ENCODE data around the gene POTEM. TPM values are rescaled to one million over a fixed set of nuclear protein-coding genes. Genes with fewer than 3 reads are reported as not detected.
"Not testable (repeated sequence)": the region's sequence is repeated elsewhere in the genome, so short reads cannot be mapped to it uniquely, and the experiment has no call there.

POTEM gene
- not detected for polyA plus RNA-seq

DNA sequence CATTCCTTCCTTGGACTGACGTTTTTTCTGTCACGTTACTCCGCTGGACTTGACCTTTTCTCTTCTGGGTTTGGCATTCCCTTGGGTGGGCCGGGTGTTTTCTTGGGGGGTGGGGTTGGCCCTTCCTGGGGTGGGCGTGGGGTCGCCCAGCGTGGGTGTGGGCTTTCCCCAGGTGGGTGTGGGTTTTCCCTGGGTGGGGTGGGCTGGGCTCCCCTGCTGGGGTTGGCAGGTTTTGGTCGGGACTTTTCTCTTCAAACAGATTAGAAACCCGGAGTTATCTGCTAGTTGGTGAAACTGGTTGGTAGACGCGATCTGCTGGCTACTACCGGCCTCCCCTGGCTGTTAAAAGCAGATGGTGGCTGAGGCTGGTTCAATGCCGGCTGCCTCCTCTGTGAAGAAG lies at the start of gene POTEM:
Gene POTEM (plus strand): TSS at position 301 of the 400 bp plus-strand sequence. CDS start 52 bp downstream, at position 353.
- H3K4me1 Mint-ChIP-seq; H3K27ac Mint-ChIP-seq; H3K4me3 Mint-ChIP-seq; H3K9me3 Mint-ChIP-seq; H3K27me3 Mint-ChIP-seq (ENCODE audit: low read depth in 3 of 3); DNase-seq; H3K36me3 Mint-ChIP-seq: not testable (repeated sequence)

DNA sequence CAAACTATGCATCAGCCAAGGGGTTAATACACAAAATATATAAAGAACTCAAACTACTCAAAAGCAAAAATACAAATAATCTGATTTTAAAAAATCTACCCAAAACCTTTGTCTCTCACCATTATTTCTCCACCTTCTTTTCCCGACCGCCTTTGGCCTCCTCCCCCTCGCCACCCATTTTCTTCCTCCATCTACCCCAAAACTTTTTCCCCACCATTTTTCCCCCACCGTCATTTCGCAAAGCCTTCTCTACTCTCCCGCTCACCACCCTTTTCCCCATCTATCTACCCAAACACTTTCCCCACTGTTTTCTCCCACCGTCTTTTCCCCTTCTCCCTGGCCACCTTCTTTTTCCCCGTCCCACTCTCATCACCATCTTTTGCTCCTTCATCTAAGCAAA lies 48.9 kb upstream of the POTEM start:
- not testable (repeated sequence) for H3K27me3 Mint-ChIP-seq (ENCODE audit: low read depth in 3 of 3); H3K36me3 Mint-ChIP-seq; H3K4me3 Mint-ChIP-seq; H3K27ac Mint-ChIP-seq; H3K9me3 Mint-ChIP-seq; H3K4me1 Mint-ChIP-seq; DNase-seq

DNA sequence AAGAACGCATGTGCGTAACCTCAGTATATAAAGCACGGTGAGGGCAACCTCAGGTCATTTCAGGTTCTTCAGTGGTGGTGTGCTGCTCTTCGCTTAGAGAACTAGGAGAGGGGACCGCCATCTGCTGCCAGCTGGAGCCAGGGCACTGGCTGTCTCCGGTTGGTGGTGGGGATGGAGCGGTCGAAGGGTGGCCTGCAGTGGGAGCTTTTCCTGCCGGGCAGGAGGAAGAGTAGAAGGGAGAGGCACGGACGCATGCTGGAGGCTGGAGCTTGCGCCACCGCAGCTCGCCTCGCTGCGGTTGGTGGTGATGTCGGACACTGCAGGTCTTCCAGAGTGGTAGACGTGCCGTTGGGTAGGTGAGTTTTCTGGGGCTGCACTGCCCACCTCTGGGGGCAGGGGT lies 47.2 kb upstream of the POTEM start:
- not testable (repeated sequence) for DNase-seq; H3K27ac Mint-ChIP-seq; H3K9me3 Mint-ChIP-seq; H3K36me3 Mint-ChIP-seq; H3K4me3 Mint-ChIP-seq; H3K4me1 Mint-ChIP-seq; H3K27me3 Mint-ChIP-seq (ENCODE audit: low read depth in 3 of 3)

DNA sequence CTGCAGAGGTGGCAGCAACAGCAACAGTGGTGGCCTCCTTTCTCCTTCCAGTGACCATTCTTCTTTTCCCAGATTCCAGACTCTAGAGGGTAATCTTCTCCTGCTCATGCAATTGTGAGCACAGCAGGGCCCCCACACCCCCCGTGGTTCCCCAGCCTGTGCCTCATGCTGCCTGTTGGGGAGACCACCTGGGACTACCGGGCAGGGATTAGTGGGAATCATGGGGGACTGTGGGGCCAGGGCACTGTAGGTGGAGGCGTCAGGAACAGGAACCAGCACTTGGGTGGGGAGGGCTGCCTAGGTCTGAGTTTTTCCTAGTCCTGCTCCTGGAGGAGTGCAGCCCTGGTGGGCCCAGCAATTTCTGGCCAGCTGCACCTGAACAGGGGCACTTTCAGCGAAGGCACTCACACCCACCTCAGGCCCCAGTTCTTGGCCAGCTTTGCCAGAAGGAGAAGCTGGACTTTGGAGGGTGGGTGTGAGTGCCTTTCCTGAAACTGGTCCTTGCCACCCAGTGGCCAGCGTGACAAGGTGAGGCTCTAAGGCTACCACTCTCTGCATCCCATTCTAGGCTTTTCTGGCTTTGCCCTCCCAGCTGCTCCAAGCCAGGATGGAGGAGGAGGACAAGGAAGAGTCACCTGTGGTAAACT lies 46.1 kb upstream of the POTEM start:
- not testable (repeated sequence) for H3K4me1 Mint-ChIP-seq, DNase-seq

DNA sequence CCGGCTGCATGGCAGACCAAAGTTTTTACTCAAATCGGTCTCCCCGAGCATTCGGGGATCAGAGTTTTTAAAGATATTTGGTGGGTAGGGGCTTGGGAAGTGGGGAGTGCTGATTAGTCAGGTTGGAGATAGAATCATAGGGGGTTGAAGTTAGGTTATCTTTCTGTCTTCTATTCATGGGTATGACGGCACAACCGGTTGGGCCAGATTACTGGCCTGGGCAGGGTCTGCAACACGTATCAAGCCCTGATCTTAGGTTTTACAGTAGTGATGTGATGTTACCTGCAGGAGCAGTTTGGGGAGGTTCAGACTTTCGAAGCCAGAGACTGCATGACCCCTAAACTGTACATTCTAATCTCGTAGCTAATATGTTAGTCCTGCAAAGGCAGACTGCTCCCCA lies 30.4 kb upstream of the POTEM start:
- H3K4me3 Mint-ChIP-seq, result not testable (repeated sequence)

More for the DNA sequence above, 46.1 kb upstream of the POTEM start:
- H3K27me3 Mint-ChIP-seq (ENCODE audit: low read depth in 3 of 3); H3K36me3 Mint-ChIP-seq; H3K4me3 Mint-ChIP-seq; H3K27ac Mint-ChIP-seq; H3K9me3 Mint-ChIP-seq: not testable (repeated sequence)

GRCh38 chr14:18938733-18939132 lies 28.5 kb upstream of the POTEM start:
- H3K36me3 Mint-ChIP-seq; H3K9me3 Mint-ChIP-seq; H3K27me3 Mint-ChIP-seq (ENCODE audit: low read depth in 3 of 3); DNase-seq; H3K4me1 Mint-ChIP-seq; H3K4me3 Mint-ChIP-seq; H3K27ac Mint-ChIP-seq: not testable (repeated sequence)

More for the DNA sequence above, 30.4 kb upstream of the POTEM start:
- DNase-seq; H3K27me3 Mint-ChIP-seq (ENCODE audit: low read depth in 3 of 3); H3K36me3 Mint-ChIP-seq; H3K4me1 Mint-ChIP-seq; H3K9me3 Mint-ChIP-seq; H3K27ac Mint-ChIP-seq: not testable (repeated sequence)

GRCh38 chr14:18949939-18950338 lies 17.3 kb upstream of the POTEM start:
- DNase-seq, result not testable (repeated sequence)

DNA sequence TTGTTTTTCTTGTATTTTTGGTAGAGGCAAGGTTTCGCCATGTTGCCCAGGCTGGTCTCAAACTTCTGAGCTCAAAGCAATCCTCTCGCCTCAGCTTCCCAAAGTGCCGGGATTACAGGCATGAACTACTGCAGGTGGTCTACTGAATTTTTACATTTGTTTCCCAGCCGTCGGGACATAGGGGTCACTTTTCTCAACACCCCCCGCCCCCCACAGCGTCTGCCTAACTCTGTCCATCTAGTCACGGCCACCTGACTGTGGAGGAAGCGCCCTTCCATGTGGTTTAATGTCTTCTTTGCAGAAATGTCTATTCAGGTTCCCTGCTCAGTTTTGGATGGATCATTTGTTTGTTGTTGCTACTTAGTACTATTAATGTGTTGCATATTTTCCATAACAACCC lies 14.1 kb upstream of the POTEM start:
- H3K36me3 Mint-ChIP-seq; DNase-seq; H3K9me3 Mint-ChIP-seq; H3K27ac Mint-ChIP-seq; H3K4me1 Mint-ChIP-seq; H3K4me3 Mint-ChIP-seq; H3K27me3 Mint-ChIP-seq (ENCODE audit: low read depth in 3 of 3): not testable (repeated sequence)

More at GRCh38 chr14:18949939-18950338, 17.3 kb upstream of the POTEM start:
- not testable (repeated sequence) for H3K4me3 Mint-ChIP-seq; H3K27ac Mint-ChIP-seq; H3K4me1 Mint-ChIP-seq; H3K27me3 Mint-ChIP-seq (ENCODE audit: low read depth in 3 of 3); H3K36me3 Mint-ChIP-seq; H3K9me3 Mint-ChIP-seq

GRCh38 chr14:18955816-18956215 lies 11.4 kb upstream of the POTEM start:
- H3K27me3 Mint-ChIP-seq (ENCODE audit: low read depth in 3 of 3); H3K4me3 Mint-ChIP-seq; DNase-seq; H3K27ac Mint-ChIP-seq; H3K9me3 Mint-ChIP-seq; H3K4me1 Mint-ChIP-seq; H3K36me3 Mint-ChIP-seq: not testable (repeated sequence)

- H3K9me3 Mint-ChIP-seq; H3K4me1 Mint-ChIP-seq; H3K36me3 Mint-ChIP-seq; DNase-seq; H3K27me3 Mint-ChIP-seq (ENCODE audit: low read depth in 3 of 3); H3K4me3 Mint-ChIP-seq; H3K27ac Mint-ChIP-seq: not testable (repeated sequence)
Measured at GRCh38 chr14:18961576-18961975, 5.7 kb upstream of the POTEM start.

DNA sequence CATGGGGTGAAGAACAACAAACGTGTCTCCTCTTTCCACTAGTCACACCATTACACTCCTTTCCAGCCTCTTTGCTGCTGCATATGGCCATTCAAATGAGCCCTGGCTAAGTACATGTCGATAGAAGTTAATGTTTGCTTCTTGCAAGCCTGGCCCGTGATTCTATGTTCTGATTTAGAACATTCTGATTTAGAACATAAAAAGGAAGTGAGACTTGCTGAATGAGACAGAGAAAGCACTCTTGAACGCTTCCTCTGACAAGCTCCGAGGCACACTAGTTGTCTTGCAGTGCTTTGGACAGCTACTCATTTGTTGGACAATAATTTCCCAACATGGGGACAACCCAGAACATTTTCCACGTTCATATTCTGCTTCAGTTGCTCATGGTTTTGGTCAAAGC lies 5.1 kb upstream of the POTEM start:
- not testable (repeated sequence) for DNase-seq; H3K27me3 Mint-ChIP-seq (ENCODE audit: low read depth in 3 of 3); H3K36me3 Mint-ChIP-seq; H3K4me1 Mint-ChIP-seq; H3K27ac Mint-ChIP-seq; H3K9me3 Mint-ChIP-seq; H3K4me3 Mint-ChIP-seq

DNA sequence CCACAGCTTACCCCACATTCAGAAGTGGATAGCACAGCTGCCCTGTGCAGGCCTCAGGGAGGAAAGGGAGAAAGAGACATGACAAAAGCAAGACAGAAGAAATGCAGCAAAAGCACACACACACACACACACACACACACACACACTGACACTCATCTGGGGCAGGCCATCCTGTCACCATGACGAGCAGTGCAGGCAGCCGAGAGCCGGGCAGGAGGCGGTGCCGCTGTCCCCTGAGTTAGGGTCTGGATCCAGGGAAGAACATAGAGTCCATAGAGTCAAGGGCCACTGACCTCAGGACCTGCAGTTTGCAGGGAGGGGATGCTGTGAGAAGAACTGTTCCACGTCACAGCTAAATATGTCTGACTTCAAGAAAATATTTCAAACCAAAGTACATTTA lies 4.0 kb upstream of the POTEM start:
- not testable (repeated sequence) for H3K4me1 Mint-ChIP-seq; H3K4me3 Mint-ChIP-seq; DNase-seq; H3K27ac Mint-ChIP-seq; H3K9me3 Mint-ChIP-seq; H3K36me3 Mint-ChIP-seq; H3K27me3 Mint-ChIP-seq (ENCODE audit: low read depth in 3 of 3)

DNA sequence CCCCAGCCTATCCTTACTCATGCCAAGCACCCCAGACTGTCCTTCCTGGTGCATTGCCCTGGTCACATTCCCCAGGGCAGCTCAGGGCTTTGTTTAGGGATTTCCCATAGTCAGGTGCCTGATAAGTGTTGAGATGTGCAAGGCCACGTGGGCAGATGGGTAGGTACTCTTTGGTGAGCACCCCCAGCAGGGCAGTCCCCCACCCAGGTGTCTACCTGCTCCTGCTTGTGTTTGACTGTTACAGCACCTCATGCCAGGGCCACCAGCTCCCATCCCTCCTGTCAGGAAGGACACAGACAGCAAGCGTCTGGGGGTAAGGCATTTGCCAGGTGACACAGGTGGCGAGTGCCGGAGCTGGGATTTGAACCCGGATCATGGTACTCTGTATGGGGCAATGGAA lies 2.4 kb upstream of the POTEM start:
- not testable (repeated sequence) for H3K36me3 Mint-ChIP-seq; DNase-seq; H3K4me3 Mint-ChIP-seq; H3K27me3 Mint-ChIP-seq (ENCODE audit: low read depth in 3 of 3); H3K27ac Mint-ChIP-seq; H3K9me3 Mint-ChIP-seq; H3K4me1 Mint-ChIP-seq

- H3K4me3 Mint-ChIP-seq; DNase-seq; H3K9me3 Mint-ChIP-seq; H3K27me3 Mint-ChIP-seq (ENCODE audit: low read depth in 3 of 3); H3K36me3 Mint-ChIP-seq; H3K4me1 Mint-ChIP-seq; H3K27ac Mint-ChIP-seq: not testable (repeated sequence)
Measured at GRCh38 chr14:19002566-19002965, 35.3 kb downstream of the POTEM start.

GRCh38 chr14:19006490-19006889 lies 39.3 kb downstream of the POTEM start:
- not testable (repeated sequence) for H3K36me3 Mint-ChIP-seq; H3K27me3 Mint-ChIP-seq (ENCODE audit: low read depth in 3 of 3); H3K9me3 Mint-ChIP-seq; H3K27ac Mint-ChIP-seq; H3K4me1 Mint-ChIP-seq; DNase-seq; H3K4me3 Mint-ChIP-seq

- H3K27ac Mint-ChIP-seq; H3K9me3 Mint-ChIP-seq; H3K4me1 Mint-ChIP-seq; H3K36me3 Mint-ChIP-seq; H3K4me3 Mint-ChIP-seq; H3K27me3 Mint-ChIP-seq (ENCODE audit: low read depth in 3 of 3); DNase-seq: not testable (repeated sequence)
Measured at GRCh38 chr14:19007678-19008077, 40.4 kb downstream of the POTEM start.
